ENCODE results near the gene KCNF1.

Gene KCNF1

DNA sequence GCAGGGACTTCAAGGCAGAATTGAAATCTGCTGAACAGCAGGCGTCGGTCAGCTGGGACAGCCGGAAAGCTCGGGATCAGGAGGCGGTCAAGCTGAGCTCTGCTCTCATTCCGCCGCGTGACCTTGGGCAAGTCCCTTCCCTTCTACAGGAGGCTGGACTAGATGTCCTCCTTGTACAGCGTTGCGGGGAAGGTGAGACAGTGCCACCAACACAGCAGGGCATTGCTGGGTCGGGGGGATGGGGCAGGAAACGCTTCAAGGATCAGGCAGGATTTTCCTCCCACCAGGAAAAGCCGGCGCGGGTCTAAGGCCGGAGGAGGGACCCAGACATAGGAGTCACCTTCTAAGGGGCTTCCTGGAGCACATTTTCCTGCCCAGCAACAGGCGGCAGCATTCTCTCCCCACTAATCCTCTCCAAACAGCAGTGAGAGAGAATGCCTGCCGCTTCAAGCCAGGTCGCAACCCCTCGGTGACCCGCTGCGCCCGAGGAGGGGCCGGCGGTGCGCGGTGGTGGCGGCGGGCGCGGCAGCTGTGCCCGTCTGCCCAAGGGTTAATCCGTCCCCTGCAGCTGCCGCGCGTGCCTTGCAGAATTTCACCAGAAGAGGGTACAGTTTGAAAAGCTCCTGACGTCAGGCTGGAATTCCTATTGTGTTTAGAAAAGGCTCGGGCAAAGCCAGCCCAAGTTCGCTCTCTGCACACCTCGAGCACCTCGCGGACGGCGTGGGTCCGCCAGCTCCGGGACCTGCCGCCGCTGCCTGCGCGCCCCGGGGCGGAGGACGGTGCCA is at the start of gene KCNF1:
KCNF1 (plus strand) TSS at position 644 of the 785 bp plus-strand sequence. CDS start 493 bp downstream, outside the sequence.
- peak; percentile 90 for DNase-seq

DNA sequence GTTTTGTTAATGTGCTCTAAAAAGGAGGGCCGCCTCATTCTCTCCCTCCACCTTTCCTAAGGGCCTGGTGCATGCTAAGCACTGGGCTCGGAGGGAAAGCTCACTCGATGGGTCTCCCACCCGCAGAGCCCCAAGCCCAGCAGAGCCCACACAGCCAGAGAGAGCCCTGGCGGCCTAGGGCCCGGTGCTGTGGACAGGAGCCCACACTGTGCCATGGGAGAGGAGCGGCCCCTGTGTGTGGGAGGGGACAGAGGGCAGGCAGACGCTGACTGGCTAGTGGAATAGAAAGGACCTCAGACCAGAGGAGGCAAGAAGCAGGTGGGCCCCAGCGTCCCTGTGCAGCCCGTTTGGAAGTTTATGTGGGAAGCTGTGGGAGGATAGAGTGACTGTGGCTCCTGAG is 49.4 kb upstream of the KCNF1 start:
- DNase-seq = no peak

DNA sequence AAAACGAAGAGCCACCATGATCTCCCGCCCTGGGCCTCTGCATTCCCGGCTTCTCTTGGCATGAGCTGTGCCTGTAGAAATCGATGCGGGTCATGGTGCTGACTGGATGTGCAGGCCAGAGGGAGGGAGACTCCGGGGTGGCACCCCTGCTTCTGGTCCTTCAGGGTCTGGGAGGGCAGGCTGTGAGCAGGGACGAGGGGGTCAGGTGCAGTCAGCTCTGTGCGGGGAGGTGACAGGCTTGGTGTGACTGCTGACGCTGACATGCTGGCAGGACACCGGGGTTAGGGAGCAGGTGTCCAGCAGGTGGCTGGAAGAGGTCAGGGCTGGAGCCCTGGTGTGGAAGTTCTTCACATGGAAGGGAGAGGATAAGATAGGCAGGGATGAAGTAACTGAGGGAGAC is 48.7 kb upstream of the KCNF1 start:
- no peak for DNase-seq

DNA sequence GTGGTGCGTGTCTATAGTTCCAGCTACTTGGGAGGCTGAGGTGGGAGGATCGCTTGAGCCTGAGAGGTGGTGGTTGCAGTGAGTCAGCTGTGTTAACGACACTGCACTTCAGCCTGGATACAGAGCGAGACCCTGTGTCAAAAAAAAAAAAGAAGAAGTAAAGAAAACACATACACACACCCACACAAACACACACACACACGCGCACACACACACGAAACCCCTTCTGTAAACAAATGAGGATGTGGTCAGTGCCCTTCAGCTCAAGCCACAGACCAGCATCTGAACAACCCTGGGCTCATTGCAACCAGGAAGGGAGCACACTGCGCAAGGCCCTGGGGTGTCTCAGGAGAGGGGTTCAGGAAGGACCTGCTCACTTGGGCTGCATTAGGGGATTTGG is 47.9 kb upstream of the KCNF1 start:
- DNase-seq = no peak

- DNase-seq = no peak
Measured at GRCh38 chr2:10864251-10864650, 47.5 kb upstream of the KCNF1 start.

- no peak for DNase-seq
Measured at GRCh38 chr2:10864861-10865636, 46.7 kb upstream of the KCNF1 start.

GRCh38 chr2:10865841-10866240 is 45.9 kb upstream of the KCNF1 start:
- DNase-seq = no peak

GRCh38 chr2:10867692-10868420 is 43.9 kb upstream of the KCNF1 start:
- peak; percentile 75 for DNase-seq

DNA sequence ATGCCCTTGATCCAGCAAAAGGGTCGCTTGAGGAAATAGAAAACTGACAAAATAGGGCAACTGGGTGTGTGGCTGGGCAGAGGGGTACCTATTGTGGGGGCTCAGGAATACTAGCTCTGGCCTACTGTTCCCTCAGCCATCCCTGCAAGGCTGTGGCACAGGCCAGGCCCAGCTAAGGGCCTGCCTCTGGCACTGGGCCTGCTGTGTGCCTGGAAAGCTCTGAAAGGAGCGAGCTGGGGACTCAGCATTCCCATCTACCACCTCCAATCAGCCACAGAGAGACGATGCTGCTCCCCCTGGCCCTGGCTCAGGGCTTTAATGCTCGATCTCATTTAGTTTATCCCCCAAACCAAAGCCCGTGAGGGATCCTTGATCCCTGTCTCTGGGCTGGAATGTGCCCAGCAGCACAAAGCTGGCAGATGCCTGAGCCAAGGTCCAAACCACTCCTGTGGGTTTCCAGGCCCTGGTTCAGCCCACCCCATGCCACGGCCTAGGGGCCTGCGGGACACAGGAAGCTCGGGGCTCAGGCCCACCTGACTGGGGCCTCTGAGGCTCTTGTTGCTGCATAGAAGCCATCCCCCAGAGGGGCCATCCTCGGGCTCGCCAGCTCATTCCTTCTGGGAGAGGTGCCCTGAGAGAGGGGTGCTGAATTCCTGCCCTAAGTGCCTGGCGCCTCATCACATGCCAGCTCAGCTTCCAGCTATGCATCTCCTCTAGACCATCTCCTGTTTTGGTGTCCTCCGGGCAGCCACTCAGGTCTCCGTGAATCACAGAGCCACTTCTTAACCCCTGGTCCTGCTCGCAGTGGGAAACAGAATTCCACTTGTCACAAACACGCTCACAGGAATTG is 43.0 kb upstream of the KCNF1 start:
- DNase-seq = no peak

- DNase-seq = no peak
Measured at GRCh38 chr2:10871978-10872377, 39.8 kb upstream of the KCNF1 start.

DNA sequence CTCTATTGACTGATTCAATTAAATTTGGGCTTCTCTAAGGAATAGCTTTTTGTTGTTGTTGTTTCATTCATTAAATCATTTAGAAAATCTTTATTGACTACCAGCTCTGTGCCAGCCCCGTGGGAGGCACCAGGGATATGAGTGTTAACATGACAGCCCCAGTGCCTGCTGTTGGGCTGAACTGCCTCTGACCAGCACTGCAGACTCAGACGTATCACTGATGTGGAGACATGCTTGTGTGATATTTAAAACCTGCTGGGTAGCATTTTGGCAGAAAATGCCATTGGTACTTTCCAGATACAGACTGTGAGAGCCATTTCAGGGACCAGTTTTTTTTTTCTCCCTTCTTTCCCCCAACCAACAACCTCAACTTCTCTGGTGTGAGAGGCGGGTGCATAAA is 38.6 kb upstream of the KCNF1 start:
- no peak for DNase-seq

GRCh38 chr2:10873790-10874437 is 37.8 kb upstream of the KCNF1 start:
- no peak for DNase-seq

DNA sequence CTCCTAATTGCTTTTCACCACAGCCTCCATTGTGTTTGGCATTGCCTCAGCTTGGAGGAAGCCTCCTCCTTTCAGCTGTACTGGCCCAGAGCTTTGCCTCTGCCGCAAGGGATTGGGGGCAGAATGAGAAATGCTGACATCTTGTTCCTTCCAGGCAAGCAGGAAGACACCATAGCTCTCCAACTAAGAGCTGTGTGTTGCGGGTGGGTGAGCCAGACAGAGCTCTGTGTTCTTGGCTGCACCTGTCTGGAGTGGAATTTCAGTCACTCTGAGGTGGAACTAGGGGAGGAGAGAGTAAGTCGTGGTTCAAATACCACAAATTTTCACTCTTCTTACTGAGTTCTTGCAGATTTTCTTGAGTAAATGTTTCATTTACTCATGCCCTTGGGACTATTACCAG is 36.6 kb upstream of the KCNF1 start:
- no peak for DNase-seq

GRCh38 chr2:10876394-10876793 is 35.3 kb upstream of the KCNF1 start:
- no peak for DNase-seq

GRCh38 chr2:10876963-10877362 is 34.8 kb upstream of the KCNF1 start:
- no peak for DNase-seq

DNA sequence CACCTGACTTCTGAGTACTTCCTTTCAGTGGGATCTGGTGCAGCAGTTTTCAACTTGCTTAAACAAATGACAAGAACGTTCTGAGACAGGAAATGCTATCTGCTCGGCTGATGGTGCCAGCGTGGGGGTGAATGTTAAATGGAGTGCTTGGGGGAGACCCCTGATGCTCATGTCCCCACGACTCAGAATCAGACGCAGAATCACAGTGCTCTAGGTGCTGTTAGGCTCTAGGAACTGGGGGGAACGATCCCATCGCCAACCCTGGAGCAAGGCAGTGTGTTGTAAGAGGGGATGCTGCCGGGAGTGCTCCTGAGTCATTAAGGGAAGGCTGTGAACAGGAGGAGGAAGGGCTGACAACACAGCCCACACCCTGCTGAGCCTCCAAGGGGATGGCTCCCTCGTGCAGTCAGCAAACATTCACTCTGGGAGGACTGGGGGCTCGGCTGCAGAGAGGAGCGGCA is 34.1 kb upstream of the KCNF1 start:
- no peak for DNase-seq

GRCh38 chr2:10878268-10878915 is 33.3 kb upstream of the KCNF1 start:
- DNase-seq = no peak

DNA sequence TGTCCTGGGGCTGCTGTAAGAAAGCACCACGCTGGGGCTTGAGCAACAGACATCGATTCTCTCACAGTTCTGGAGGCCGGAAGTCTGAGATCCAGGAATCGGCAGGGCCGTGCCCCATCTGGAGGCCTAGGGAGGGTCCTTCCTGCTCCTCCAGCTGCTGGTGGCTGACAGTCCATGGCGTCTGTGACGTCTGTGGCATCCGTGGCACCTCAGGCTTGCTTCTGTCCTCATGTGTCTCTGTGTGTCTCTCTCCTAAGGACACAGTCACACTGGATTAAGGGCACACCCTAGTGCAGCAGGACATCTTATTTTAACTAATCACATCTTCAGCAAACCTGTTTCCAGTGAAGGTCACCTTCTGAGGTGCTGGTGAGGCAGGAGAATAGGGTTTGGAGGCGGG is 32.6 kb upstream of the KCNF1 start:
- no peak for DNase-seq

DNA sequence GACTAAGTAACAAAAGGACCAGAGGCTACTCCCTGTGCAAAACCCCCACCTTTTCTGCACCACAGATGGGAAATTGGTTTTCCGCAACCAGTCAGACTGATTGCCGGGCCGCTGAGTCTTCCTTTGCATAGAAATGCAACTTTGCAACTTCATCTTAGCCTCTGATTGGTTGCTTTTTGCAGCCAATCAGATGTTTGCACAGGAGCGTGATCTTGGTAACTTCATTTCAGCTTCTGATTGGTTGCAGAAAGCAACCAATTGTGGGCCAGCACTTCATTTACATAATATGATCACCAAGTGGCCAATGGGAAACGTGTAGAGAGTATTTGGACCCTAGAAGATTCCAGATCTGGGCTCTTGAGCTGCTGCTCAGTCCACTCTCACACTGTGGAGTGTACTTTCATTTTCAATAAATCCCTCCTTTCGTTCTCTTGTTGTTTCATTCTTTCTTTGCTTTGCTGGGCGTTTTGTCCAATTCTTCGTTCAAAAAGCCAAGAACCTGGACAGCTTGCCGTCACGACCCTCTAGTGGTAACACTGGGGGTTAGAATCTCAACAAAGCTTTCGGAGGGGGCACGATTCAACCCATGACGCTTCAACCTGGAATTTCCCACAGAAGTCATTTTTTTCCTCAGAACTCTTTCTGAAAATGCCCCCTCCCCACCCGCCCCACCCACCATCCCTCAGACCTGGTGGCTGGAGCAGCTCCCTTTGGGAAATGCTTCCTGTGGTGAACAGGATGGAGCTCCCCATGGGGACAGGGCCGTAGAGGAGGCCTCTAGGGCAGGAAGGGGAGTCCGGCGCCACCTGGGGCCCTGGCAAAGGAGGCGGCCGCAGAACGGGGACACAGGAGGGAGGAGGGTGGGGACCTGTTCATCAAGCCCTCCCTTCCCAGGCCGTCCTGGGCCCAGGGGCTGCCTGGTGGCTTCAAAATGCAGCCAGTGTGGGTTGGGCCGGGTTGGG is 31.8 kb upstream of the KCNF1 start:
- DNase-seq = no peak

All from NCI-H1694 treated with DMSO at 0.1 percent for 48 hours (cell line).